ENCODE results near the gene PHF21A. TPM values are rescaled to one million over a fixed set of nuclear protein-coding genes. Genes with fewer than 3 reads are reported as not detected.
A peak's percentile ranks its signal among the peaks of the same experiment; 100 is the strongest.

The PHF21A gene
- total RNA-seq, 1 experiment from 2014 or later = 29.4 TPM

DNA sequence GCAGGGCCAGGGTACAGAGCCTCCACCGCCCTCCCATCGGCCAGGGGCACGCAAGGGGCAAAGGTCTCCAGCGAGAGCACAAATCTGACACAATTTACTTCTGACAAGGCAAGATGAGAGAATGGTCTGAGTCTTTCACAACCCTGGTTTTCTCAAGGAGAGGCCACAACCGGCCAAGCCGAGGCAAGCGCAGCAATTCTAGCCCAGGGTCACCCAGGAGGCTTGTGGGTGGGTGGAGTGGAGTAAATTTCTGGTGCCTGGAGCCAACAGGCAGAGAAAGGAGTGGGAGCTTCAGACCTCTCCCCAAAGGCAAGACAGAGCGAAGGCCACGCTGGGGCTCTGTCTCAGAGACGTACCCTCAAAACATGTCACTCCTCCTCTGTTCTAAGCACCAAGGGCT, 189.5 kb downstream of the PHF21A start:
- CTCF ChIA-PET = interaction anchor here (0.6 to 0.7 kb wide), 2 partner anchors 75 to 76 kb away, joined by 3 to 4 read pairs; no protein-coding TSS in a partner anchor
- TF ChIP-seq ATF6 (CRISPR knock-in tag; IDR thresholded peaks at IDR 0.05) (no peak), ZNF232 (CRISPR knock-in tag; IDR thresholded peaks at IDR 0.05) (no peak), TP53 (CRISPR knock-in tag; IDR thresholded peaks at IDR 0.05) (no peak), OVOL2 (CRISPR knock-in tag; IDR thresholded peaks at IDR 0.05; ENCODE audit: borderline replicate concordance) (no peak), MAX (CRISPR knock-in tag; IDR thresholded peaks at IDR 0.05) (no peak), NFYB (CRISPR knock-in tag; conservative IDR thresholded peaks at IDR 0.05; ENCODE audit: low read depth) (no peak), ZNF263 (CRISPR knock-in tag; IDR thresholded peaks at IDR 0.05; ENCODE audit: low read depth) (no peak), ZNF317 (CRISPR knock-in tag; IDR thresholded peaks at IDR 0.05; ENCODE audit: borderline replicate concordance, low read depth) (no peak), PRRX2 (CRISPR knock-in tag; IDR thresholded peaks at IDR 0.05) (no peak), TCF7 (CRISPR knock-in tag; IDR thresholded peaks at IDR 0.05; ENCODE audit: low read depth) (no peak), ZNF423 (CRISPR knock-in tag; IDR thresholded peaks at IDR 0.05) (no peak), ZNF416 (CRISPR knock-in tag; IDR thresholded peaks at IDR 0.05) (no peak), GTF2I (CRISPR knock-in tag; conservative IDR thresholded peaks at IDR 0.05) (no peak), FOXK1 (CRISPR knock-in tag; IDR thresholded peaks at IDR 0.05) (no peak)
- TF ChIP-seq, protein P1, sequence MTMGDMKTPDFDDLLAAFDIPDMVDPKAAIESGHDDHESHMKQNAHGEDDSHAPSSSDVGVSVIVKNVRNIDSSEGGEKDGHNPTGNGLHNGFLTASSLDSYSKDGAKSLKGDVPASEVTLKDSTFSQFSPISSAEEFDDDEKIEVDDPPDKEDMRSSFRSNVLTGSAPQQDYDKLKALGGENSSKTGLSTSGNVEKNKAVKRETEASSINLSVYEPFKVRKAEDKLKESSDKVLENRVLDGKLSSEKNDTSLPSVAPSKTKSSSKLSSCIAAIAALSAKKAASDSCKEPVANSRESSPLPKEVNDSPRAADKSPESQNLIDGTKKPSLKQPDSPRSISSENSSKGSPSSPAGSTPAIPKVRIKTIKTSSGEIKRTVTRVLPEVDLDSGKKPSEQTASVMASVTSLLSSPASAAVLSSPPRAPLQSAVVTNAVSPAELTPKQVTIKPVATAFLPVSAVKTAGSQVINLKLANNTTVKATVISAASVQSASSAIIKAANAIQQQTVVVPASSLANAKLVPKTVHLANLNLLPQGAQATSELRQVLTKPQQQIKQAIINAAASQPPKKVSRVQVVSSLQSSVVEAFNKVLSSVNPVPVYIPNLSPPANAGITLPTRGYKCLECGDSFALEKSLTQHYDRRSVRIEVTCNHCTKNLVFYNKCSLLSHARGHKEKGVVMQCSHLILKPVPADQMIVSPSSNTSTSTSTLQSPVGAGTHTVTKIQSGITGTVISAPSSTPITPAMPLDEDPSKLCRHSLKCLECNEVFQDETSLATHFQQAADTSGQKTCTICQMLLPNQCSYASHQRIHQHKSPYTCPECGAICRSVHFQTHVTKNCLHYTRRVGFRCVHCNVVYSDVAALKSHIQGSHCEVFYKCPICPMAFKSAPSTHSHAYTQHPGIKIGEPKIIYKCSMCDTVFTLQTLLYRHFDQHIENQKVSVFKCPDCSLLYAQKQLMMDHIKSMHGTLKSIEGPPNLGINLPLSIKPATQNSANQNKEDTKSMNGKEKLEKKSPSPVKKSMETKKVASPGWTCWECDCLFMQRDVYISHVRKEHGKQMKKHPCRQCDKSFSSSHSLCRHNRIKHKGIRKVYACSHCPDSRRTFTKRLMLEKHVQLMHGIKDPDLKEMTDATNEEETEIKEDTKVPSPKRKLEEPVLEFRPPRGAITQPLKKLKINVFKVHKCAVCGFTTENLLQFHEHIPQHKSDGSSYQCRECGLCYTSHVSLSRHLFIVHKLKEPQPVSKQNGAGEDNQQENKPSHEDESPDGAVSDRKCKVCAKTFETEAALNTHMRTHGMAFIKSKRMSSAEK (CRISPR knock-in tag; IDR thresholded peaks at IDR 0.05; ENCODE audit: borderline replicate concordance) = no peak
- TF ChIP-seq, protein P2, sequence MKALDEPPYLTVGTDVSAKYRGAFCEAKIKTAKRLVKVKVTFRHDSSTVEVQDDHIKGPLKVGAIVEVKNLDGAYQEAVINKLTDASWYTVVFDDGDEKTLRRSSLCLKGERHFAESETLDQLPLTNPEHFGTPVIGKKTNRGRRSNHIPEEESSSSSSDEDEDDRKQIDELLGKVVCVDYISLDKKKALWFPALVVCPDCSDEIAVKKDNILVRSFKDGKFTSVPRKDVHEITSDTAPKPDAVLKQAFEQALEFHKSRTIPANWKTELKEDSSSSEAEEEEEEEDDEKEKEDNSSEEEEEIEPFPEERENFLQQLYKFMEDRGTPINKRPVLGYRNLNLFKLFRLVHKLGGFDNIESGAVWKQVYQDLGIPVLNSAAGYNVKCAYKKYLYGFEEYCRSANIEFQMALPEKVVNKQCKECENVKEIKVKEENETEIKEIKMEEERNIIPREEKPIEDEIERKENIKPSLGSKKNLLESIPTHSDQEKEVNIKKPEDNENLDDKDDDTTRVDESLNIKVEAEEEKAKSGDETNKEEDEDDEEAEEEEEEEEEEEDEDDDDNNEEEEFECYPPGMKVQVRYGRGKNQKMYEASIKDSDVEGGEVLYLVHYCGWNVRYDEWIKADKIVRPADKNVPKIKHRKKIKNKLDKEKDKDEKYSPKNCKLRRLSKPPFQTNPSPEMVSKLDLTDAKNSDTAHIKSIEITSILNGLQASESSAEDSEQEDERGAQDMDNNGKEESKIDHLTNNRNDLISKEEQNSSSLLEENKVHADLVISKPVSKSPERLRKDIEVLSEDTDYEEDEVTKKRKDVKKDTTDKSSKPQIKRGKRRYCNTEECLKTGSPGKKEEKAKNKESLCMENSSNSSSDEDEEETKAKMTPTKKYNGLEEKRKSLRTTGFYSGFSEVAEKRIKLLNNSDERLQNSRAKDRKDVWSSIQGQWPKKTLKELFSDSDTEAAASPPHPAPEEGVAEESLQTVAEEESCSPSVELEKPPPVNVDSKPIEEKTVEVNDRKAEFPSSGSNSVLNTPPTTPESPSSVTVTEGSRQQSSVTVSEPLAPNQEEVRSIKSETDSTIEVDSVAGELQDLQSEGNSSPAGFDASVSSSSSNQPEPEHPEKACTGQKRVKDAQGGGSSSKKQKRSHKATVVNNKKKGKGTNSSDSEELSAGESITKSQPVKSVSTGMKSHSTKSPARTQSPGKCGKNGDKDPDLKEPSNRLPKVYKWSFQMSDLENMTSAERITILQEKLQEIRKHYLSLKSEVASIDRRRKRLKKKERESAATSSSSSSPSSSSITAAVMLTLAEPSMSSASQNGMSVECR (CRISPR knock-in tag; IDR thresholded peaks at IDR 0.05; ENCODE audit: borderline replicate concordance) = no peak
- TF ChIP-seq, protein P3, sequence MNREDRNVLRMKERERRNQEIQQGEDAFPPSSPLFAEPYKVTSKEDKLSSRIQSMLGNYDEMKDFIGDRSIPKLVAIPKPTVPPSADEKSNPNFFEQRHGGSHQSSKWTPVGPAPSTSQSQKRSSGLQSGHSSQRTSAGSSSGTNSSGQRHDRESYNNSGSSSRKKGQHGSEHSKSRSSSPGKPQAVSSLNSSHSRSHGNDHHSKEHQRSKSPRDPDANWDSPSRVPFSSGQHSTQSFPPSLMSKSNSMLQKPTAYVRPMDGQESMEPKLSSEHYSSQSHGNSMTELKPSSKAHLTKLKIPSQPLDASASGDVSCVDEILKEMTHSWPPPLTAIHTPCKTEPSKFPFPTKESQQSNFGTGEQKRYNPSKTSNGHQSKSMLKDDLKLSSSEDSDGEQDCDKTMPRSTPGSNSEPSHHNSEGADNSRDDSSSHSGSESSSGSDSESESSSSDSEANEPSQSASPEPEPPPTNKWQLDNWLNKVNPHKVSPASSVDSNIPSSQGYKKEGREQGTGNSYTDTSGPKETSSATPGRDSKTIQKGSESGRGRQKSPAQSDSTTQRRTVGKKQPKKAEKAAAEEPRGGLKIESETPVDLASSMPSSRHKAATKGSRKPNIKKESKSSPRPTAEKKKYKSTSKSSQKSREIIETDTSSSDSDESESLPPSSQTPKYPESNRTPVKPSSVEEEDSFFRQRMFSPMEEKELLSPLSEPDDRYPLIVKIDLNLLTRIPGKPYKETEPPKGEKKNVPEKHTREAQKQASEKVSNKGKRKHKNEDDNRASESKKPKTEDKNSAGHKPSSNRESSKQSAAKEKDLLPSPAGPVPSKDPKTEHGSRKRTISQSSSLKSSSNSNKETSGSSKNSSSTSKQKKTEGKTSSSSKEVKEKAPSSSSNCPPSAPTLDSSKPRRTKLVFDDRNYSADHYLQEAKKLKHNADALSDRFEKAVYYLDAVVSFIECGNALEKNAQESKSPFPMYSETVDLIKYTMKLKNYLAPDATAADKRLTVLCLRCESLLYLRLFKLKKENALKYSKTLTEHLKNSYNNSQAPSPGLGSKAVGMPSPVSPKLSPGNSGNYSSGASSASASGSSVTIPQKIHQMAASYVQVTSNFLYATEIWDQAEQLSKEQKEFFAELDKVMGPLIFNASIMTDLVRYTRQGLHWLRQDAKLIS (CRISPR knock-in tag; IDR thresholded peaks at IDR 0.05; ENCODE audit: borderline replicate concordance) = no peak
- TF ChIP-seq, protein P4, sequence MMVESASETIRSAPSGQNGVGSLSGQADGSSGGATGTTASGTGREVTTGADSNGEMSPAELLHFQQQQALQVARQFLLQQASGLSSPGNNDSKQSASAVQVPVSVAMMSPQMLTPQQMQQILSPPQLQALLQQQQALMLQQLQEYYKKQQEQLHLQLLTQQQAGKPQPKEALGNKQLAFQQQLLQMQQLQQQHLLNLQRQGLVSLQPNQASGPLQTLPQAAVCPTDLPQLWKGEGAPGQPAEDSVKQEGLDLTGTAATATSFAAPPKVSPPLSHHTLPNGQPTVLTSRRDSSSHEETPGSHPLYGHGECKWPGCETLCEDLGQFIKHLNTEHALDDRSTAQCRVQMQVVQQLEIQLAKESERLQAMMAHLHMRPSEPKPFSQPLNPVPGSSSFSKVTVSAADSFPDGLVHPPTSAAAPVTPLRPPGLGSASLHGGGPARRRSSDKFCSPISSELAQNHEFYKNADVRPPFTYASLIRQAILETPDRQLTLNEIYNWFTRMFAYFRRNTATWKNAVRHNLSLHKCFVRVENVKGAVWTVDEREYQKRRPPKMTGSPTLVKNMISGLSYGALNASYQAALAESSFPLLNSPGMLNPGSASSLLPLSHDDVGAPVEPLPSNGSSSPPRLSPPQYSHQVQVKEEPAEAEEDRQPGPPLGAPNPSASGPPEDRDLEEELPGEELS (CRISPR knock-in tag; IDR thresholded peaks at IDR 0.05) = no peak
- TF ChIP-seq, protein P5, sequence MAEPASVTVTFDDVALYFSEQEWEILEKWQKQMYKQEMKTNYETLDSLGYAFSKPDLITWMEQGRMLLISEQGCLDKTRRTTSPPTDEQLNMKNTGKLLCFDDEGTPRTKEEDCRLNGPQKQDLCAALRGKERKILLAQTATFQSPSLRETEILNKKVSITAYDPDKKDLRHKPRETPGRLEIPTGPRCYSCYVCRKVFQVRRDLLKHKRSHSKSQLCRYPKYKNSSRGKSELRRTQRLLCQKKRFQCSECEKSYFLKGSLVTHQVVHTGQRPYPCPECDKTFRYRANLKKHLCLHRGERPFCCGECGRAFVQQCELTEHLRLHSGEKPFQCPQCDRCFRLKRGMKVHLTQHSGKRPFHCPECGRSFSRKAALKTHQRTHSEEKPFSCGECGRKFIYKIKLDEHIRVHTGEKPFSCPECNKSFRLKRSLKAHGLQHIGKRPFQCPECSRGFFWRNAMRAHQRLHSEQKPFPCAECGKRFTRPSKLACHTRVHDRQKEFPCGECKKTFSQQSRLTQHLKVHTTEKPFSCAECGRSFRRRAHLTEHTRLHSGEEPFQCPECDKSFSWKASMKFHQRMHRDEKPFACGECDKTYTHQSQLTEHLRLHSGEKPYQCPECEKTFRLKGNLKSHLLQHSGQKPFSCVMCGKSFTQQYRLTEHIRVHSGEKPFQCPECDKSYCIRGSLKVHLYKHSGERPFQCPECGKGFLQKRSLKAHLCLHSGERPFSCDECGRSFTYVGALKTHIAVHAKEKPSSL (CRISPR knock-in tag; conservative IDR thresholded peaks at IDR 0.05) = no peak

More for the DNA sequence above, 189.5 kb downstream of the PHF21A start:
- POLR2A ChIA-PET = interaction anchor here (1.7 kb wide), 1 partner anchor 10 kb away, joined by 6 read pairs; the partner anchor contains the start of gene LARGE2
- Mint-ChIP-seq H3K36me3 (peaks cover 26% of the 10 kb centered on the region), H3K27me3 (ENCODE audit: low read depth) (no peaks in the 10 kb centered on the region; the same call in 1 of the 2 replicates), H3K4me3 (no peak overlapping the region), H3K4me1 (no peaks in the 10 kb centered on the region; the same call in 1 of the 2 replicates), H3K27ac (peak overlapping the region; percentile 89), H3K9me3 (no peaks in the 10 kb centered on the region)
- ATAC-seq = no peak
- no peak for DNase-seq (ENCODE audit: low spot score)

Measured in WTC11 (cell line).